Heart left ventricle (tissue), 16 donors: ENCODE data around the gene SLC30A4. TPM values are rescaled to one million over a fixed set of nuclear protein-coding genes. Genes with fewer than 3 reads are reported as not detected.

Experiments
- ATAC-seq, 4 donors: fragments of 200-7000 bp; cut with Tn5 transposase; one replicate each; pipeline ENCODE4 v1.9.1; 2020 to 2022; ENCODE audit warnings: moderate library complexity in 4 of 4, mild to moderate bottlenecking in 3 of 4, moderate number of reproducible peaks in 1 of 4
- DNase-seq, 5 donors: peaks; one replicate each; pipeline ENCODE4 v3.0.0-alpha.2; 2020
- H3K27ac ChIP-seq, 12 donors: fragments of 200-600 bp; sonication (generic) in 4 of 12; one replicate each; pipeline versions ENCODE4 v1.5.0 to v1.8.0; 2016 to 2022; ENCODE audit warnings: mild to moderate bottlenecking in 2 of 12
- H3K27me3 ChIP-seq, 9 donors: fragments of 200-600 bp; sonication (generic) in 2 of 9; one replicate each; pipeline versions ENCODE4 v1.5.1 to v1.8.0; 2016 to 2022; ENCODE audit warnings: mild to moderate bottlenecking in 3 of 9
- H3K36me3 ChIP-seq, 9 donors: fragments of 200-600 bp; sonication (generic) in 2 of 9; one replicate each; pipeline versions ENCODE4 v1.5.0 to v1.8.0; 2018 to 2022; ENCODE audit warnings: mild to moderate bottlenecking in 2 of 9
- H3K4me1 ChIP-seq, 12 donors: fragments of 200-600 bp; sonication (generic) in 4 of 12; one replicate each; pipeline versions ENCODE4 v1.5.0 to v1.8.0; 2016 to 2022; ENCODE audit warnings: mild to moderate bottlenecking in 3 of 12
- H3K4me3 ChIP-seq, 12 donors: fragments of 200-600 bp; sonication (generic) in 4 of 12; one replicate each; pipeline versions ENCODE4 v1.5.0 to v1.8.0; 2017 to 2022; ENCODE audit warnings: mild to moderate bottlenecking in 9 of 12, moderate library complexity in 4 of 12
- H3K9me3 ChIP-seq, 12 donors: fragments of 200-600 bp; sonication (generic) in 4 of 12; one replicate each; pipeline versions ENCODE4 v1.5.0 to v1.8.0; 2016 to 2022; ENCODE audit warnings: mild to moderate bottlenecking in 1 of 12
- POLR2A ChIP-seq, 2 donors: fragments of 450-650 bp; IDR thresholded peaks; one replicate each; pipeline ENCODE4 v1.6.1; 2017; ENCODE audit warnings: antibody characterized with exemption in 2 of 2, mild to moderate bottlenecking in 2 of 2, moderate library complexity in 2 of 2
- WGBS, 4 donors: extraction: QIAGEN DNeasy Blood & Tissue Kit in 2 of 4; methylation state at CpG; one replicate each; pipeline versions ENCODE4 v1.1.5 to v1.1.7; 2013 to 2018; 5-methylcytosine and 5-hydroxymethylcytosine counted together
- intact Hi-C, 10 donors: fragments of 100-400 bp; cut with DNase I; formaldehyde crosslinking; loops; one replicate each; pipeline versions ENCODE4 v1.11.1 to v1.14.2; 2022
- polyA plus RNA-seq, 2 donors: library from polyadenylated mRNA; stranded (reverse); fragments of 200-250 nt; gene quantifications; one replicate each; pipeline ENCODE4 v1.2.3, GENCODE V29; 2013
- total RNA-seq, 9 donors: library from RNA; depleted of rRNA in 2 of 9; stranded (reverse); fragments of >200 nt in 2 of 9; fragmentation: NEBNext Ultra II Directional in 3 of 9; extraction: Animal tissue kit (Norgen Biotek cat#: 25700) in 3 of 9; gene quantifications; one replicate each; pipeline versions ENCODE4 v1.1.0 to v1.2.4, GENCODE V29; 2016 to 2023
- TF ChIP-seq, protein P1 (sequence below), 12 donors: fragments of 200-600 bp; sonication (generic) in 4 of 12; IDR thresholded peaks; one replicate each; pipeline versions ENCODE4 v1.5.0 to v1.8.0; 2018 to 2022; ENCODE audit warnings: antibody characterized with exemption in 12 of 12, mild to moderate bottlenecking in 5 of 12
- donor health status: ischemic (EF 13 %, LVEDD 7.1; RV severe dilation, severe dysfunction).
- donor health status: healthy with polysubstance abuse.
- donor health status: DM: no; HTN: yes; CAD: no.
- donor health status: DM: no; HTN: no; CAD: no.
- donor health status: ischemic (EF 25% LVEDD 6.9; RV normal size, moderate dysfunction).
- donor health status: ischemic (EF 25% LVEDD 5.7; RV mildly dilated, moderate dysfunction).
- donor health status: healthy.
- donor health status: DM: yes; HTN: yes; CAD: no.
- donor health status: ischemic (EF 35%, LVEDD 5.7; RV mildly dilated, moderate dysfunction).
- donor health status: nonischemic (EF 11% LVEDD 7.7; RV severe dilation, severe dysfunction).
- donor health status: DM: yes; HTN: yes; CAD: no.
- donor health status: PGD.
- donor health status: ischemic (EF 29% LVEDD 5.4; RV normal size, mild dysfunction).
- donor health status: nonischemic (EF 23%, LVEDD 6.1; RV moderate dilation, normal function).

Gene SLC30A4
- total and polyA plus RNA-seq, 11 donors: 1.9 to 4.7 (median 2.9) TPM

- no peak for ATAC-seq
- Histone ChIP-seq H3K4me1 (no peaks in the 10 kb centered on the region), H3K27ac (no peak overlapping the region), H3K36me3 (no peaks in the 10 kb centered on the region), H3K4me3 (no peak overlapping the region), H3K9me3 (no peaks in the 10 kb centered on the region), H3K27me3 (peaks cover 0 to 36% (median 12%) of the 10 kb centered on the region in 9 donors)
- 31 to 45% (median 38%) methylated on average over 7 of the region's 7 CpGs for WGBS, 4 donors
- no peak for DNase-seq
- intact Hi-C loops: no loop called here
- TF ChIP-seq, protein P1, sequence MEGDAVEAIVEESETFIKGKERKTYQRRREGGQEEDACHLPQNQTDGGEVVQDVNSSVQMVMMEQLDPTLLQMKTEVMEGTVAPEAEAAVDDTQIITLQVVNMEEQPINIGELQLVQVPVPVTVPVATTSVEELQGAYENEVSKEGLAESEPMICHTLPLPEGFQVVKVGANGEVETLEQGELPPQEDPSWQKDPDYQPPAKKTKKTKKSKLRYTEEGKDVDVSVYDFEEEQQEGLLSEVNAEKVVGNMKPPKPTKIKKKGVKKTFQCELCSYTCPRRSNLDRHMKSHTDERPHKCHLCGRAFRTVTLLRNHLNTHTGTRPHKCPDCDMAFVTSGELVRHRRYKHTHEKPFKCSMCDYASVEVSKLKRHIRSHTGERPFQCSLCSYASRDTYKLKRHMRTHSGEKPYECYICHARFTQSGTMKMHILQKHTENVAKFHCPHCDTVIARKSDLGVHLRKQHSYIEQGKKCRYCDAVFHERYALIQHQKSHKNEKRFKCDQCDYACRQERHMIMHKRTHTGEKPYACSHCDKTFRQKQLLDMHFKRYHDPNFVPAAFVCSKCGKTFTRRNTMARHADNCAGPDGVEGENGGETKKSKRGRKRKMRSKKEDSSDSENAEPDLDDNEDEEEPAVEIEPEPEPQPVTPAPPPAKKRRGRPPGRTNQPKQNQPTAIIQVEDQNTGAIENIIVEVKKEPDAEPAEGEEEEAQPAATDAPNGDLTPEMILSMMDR (IDR thresholded peaks at IDR 0.05): no peak
- no peak for TF ChIP-seq POLR2A (IDR thresholded peaks at IDR 0.05)
These were observed 53.1 kb downstream of the SLC30A4 start for GRCh38 chr15:45469441-45469840.

- WGBS, 4 donors: 21 to 37% (median 29%) methylated on average over 2 of the region's 2 CpGs
- ATAC-seq (no peak), DNase-seq (no peak)
- H3K27me3 ChIP-seq: peaks cover 0 to 36% (median 12%) of the 10 kb centered on the region in 9 donors
- H3K4me1 ChIP-seq: no peaks in the 10 kb centered on the region
- TF ChIP-seq, protein P1 (IDR thresholded peaks at IDR 0.05): no peak
- TF ChIP-seq POLR2A (IDR thresholded peaks at IDR 0.05): no peak
- H3K36me3 ChIP-seq: no peaks in the 10 kb centered on the region
- H3K9me3 ChIP-seq: no peaks in the 10 kb centered on the region
- no peak overlapping the region for H3K27ac ChIP-seq
- intact Hi-C loops: no loop called here
- no peak overlapping the region for H3K4me3 ChIP-seq
These were observed 53.5 kb downstream of the SLC30A4 start for GRCh38 chr15:45469027-45469426.

GRCh38 chr15:45468294-45468693, 54.3 kb downstream of the SLC30A4 start:
- ATAC-seq: no peak
- Histone ChIP-seq H3K4me3 (no peak overlapping the region), H3K27me3 (peaks cover 0 to 36% (median 12%) of the 10 kb centered on the region in 9 donors), H3K9me3 (no peaks in the 10 kb centered on the region), H3K4me1 (no peaks in the 10 kb centered on the region), H3K36me3 (no peaks in the 10 kb centered on the region), H3K27ac (no peak overlapping the region)
- DNase-seq: no peak
- 49 to 79% (median 59%) methylated on average over 4 of the region's 4 CpGs for WGBS, 4 donors
- TF ChIP-seq, protein P1 (IDR thresholded peaks at IDR 0.05): no peak
- intact Hi-C loops: no loop called here

GRCh38 chr15:45458746-45459403, 63.7 kb downstream of the SLC30A4 start:
- ATAC-seq: peak in 2 of 4 donors; percentile 58 to 60
- Histone ChIP-seq H3K9me3 (no peaks in the 10 kb centered on the region), H3K27ac (peak overlapping the region in 6 of 12 donors; percentile 69 to 81 (median 78)), H3K36me3 (no peaks in the 10 kb centered on the region), H3K27me3 (no peaks in the 10 kb centered on the region), H3K4me1 (peaks cover 0 to 49% (median 0%) of the 10 kb centered on the region in 12 donors), H3K4me3 (peak overlapping the region; percentile 5 to 65 (median 54))
- intact Hi-C loops: loop anchor here in 9 of 10 donors (1.0 to 10.0 kb wide), 7 partner anchors 152 to 297 kb away; no protein-coding TSS in a partner anchor
- TF ChIP-seq, protein P1 (IDR thresholded peaks at IDR 0.05): peak; percentile 88 to 96 (median 92)
- no peak for TF ChIP-seq POLR2A (IDR thresholded peaks at IDR 0.05)
- DNase-seq: peak; percentile 44 to 73 (median 57)
- 2 to 5% (median 4%) methylated on average over 12 of the region's 12 CpGs for WGBS, 4 donors
